ENCODE data around the gene COX10.
A peak's percentile ranks its signal among the peaks of the same experiment; 100 is the strongest.
"Not testable (repeated sequence)": the region's sequence is repeated elsewhere in the genome, so short reads cannot be mapped to it uniquely, and the experiment has no call there.

Gene COX10

GRCh38 chr17:14125518-14126137, 56.3 kb downstream of the COX10 start:
- DNase-seq = no peak

- DNase-seq = no peak
Observed at GRCh38 chr17:14133104-14133503, 63.8 kb downstream of the COX10 start.

- no peak for DNase-seq
Observed at GRCh38 chr17:14134456-14134855, 65.2 kb downstream of the COX10 start.

DNA sequence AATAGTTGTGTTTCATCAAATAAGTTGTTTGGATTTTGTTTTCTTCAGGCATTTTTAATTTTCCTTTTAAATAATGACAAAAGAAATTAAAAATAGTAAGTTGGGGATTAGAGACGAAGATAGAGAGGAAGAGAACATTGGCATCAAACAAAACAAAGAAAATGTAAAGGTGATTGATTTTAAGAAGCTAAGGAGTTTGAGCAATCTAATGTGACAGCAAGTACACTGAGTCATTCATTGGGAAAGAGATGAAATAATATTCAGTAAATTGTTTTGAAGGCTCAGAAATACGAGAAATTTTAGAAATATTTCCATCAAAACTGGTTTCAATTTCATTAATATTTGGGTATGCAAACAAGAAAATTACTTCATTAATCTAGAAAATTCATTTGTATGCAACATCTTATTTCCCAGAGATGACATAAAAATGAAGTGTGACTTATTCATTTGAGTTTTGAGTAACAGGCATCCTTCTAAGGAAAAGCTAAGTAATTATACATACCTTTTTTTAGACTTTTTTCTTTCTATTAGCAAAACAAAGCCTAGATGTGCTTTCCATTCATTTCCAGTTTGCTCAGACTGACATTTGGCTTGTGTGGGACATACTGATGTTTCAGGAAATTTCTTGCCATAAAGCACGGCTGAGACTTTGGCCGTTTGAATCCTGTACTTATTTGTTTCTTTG, 66.7 kb downstream of the COX10 start:
- DNase-seq = no peak

DNA sequence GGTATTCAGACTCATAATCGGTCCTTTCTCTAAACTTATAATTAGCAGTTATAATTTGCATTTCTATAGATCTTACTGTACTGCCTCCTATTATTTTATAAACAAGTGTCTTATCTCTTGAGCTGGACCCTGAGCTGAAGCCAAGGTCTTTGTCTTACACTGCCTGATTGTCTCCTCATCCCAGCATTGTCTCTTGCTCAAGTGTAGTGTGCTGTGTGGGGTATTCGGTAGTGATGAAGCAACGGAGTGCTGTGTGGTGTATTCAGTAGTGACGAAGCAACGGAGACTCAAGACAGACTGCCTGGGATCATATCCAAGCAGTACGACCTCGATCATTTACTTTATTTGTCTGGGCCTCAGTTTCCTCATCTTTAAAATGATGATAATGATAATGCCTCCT, 69.3 kb downstream of the COX10 start:
- DNase-seq = no peak

GRCh38 chr17:14143688-14144087, 74.4 kb downstream of the COX10 start:
- no peak for DNase-seq

- no peak for DNase-seq
Observed at GRCh38 chr17:14144508-14144907, 75.2 kb downstream of the COX10 start.

DNA sequence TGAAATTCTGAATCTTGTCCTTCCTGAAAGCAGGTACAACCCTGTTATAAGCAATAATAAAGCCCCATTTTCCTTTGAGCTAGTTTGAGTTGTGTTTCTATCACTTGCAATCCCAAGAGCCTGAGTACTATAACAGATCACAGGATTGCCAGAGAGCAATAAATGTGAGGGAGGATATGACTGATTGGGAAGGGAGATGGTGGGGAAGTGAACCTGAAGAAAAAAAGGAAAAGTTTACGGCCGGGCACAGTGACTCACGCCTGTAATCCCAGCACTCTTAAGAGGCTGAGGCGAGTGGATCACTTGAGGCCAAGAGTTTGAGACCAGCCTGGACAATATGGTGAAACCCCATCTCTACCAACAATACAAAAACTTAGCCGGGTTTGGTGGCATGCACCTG, 80.4 kb downstream of the COX10 start:
- DNase-seq = no peak

- no peak for DNase-seq
Observed at GRCh38 chr17:14150619-14151018, 81.3 kb downstream of the COX10 start.

DNA sequence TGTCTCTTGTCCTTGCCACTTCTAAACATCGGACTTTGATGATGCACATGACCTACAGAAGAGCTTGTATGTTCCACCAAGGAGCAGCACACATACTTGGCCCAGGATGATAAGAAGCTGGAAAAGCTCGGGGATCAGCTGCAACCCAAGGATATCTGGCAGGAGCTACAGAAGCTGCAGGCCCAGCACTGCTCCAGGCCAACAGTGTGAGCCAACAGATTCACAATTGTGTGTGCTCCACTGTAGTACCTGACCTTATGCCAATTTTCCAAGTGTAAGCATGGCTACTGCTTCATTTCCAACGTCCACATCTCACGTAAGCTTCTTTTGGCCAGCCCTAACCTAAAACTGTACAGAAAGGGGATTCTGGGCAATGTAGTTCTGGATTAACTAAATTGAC, 83.4 kb downstream of the COX10 start:
- no peak for DNase-seq

GRCh38 chr17:14153374-14153773, 84.1 kb downstream of the COX10 start:
- no peak for DNase-seq

GRCh38 chr17:14156689-14157088, 87.4 kb downstream of the COX10 start:
- DNase-seq = peak; percentile 68

DNA sequence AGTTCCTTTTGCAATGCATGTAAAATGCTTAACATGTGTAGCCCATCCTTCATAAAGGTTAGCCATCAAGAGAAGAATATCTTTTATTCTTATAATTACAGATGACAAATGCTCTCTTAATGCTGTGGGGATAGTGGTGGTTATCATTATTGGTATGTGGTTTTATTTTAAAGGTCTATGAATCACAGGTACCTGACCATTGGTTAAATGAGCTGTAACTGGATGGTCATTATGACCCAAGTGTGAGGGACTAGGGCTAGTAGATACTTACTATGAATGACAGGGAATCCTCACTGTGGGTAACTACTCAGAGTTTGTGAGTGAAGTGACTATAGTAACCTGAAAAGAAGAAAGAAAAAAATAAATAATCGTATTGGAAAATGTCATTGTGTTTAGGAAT, 88.5 kb downstream of the COX10 start:
- no peak for DNase-seq

DNA sequence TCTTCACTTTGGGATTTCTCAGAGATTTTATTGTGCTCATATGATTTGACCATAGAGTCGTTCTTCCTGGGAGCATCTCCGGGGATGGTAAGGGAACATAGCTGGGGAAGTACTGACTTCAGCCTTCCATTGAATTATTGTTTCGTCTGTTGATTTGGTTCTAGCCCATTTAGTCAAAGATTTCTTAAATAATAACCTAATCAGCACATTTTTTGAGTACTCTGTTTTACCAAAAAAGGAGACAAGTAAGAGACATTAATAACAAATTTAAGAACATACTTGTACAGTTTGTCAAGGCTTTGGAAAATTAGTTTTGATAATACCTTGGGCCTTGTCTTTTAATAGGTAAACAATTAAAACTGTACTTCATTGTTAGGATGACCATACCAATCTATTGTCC, 89.4 kb downstream of the COX10 start:
- DNase-seq = no peak

DNA sequence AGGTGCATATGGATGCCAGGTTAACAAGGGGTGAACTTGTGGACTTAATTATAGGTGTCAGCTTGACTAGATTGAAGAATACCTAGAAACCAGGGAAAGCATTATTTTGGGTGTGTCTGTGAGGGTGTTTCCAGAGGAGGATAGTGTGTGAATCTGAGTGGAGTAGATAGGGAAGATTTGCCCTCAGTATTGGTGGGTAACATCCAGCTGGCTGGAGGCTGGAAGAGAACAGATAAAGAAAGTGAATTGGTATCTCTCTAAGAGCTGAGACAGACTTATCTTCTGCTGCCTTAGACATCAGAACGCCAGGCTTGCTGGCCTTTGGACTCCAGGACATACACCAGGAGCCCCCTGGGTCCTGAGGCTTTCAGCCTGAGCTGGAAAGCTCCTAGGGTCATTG, 92.1 kb downstream of the COX10 start:
- peak; percentile 86 for DNase-seq

- peak; percentile 18 for DNase-seq
Observed at GRCh38 chr17:14165616-14166015, 96.3 kb downstream of the COX10 start.

- DNase-seq = not testable (repeated sequence)
Observed at GRCh38 chr17:14167831-14168230, 98.5 kb downstream of the COX10 start.

DNA sequence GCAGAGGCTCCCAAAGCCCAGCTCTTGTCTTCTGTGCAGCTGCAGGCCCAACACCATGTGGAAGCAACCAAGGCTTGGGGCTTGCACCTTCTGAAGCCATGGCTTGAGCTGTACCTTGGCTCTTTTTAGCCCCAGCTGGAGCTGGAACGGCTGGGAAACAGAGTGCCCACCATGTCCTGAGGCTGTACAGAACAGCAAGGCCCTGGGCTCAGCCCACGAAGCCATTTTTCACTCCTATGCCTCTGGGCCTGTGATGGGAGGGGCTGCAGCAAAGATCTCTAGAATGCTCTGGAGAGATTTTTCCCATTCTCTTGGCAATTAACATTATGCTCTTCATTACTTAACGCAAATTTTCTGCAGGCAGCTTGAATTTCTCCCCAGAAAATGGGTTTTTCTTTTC, 99.3 kb downstream of the COX10 start:
- no peak for DNase-seq

GRCh38 chr17:14169287-14169686, 100.0 kb downstream of the COX10 start:
- no peak for DNase-seq

- no peak for DNase-seq
Observed at GRCh38 chr17:14169901-14170300, 100.6 kb downstream of the COX10 start.

DNA sequence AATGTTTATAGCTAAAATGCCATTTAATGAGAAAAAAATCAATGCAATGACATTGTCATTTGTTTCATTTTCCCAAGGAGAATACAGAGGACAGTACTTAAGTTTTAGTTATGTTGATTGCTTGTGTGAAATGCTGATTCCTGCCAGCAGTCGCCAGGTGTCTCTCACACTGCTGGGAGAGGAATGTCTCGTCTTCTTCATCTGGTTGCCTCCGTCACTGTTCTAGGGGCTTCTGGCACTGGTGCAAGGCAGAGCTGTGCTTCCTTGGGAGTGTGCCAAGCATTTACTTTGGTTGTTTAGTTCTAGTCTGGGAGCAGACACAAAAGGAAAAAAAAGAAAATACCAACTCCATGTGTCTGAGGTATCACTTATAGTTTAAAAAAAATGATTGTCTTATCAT, 107.7 kb downstream of the COX10 start:
- not testable (repeated sequence) for DNase-seq

GRCh38 chr17:14177801-14178200, 108.5 kb downstream of the COX10 start:
- not testable (repeated sequence) for DNase-seq

DNA sequence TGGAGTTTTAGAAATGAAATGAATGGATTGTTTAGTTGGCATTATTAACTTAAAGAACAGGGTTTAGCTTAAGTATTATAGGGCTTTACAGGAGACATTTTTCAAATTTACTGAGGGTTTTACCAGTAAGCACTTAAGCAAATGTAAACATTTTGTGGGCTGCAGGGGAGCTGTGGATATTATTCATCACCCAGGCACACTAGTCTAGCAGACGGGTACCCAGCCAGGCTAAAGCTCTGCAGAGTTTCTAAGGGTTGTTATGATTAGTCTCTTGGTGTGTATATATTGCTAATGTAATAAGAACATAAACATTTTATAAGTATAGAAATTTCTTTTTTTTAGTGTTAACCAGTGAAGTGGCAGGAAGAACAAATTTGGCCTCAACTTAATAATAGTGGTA, 110.6 kb downstream of the COX10 start:
- not testable (repeated sequence) for DNase-seq

DNA sequence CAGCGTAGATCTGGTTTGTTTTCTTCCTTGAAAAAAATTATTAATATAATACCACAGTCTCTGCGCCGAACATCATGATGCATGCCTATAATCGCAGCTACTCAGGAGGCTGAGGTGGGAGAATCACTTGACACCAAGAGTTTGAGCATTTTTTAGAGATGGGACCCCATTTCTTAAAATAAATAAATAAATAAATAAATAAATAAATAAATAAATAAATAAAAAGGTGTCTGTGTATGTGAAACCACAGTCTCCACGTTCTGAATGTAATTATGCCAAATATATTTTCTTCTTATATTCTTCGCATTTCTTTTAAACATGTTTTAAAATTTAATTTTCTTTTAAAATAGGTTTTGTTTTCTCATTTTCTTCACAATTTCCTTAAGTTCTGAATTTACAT, 112.8 kb downstream of the COX10 start:
- DNase-seq = not testable (repeated sequence)

GRCh38 chr17:14184536-14184935, 115.2 kb downstream of the COX10 start:
- DNase-seq = not testable (repeated sequence)

All from hematopoietic multipotent progenitor cell treated with erythropoietin and hydrocortisone succinate and interleukin-3 and kit ligand, for 4 days (in vitro differentiated cells).